GM03348 (cell line): ENCODE measurements around the gene CES2.
"Not testable (repeated sequence)": the region's sequence is repeated elsewhere in the genome, so short reads cannot be mapped to it uniquely, and the experiment has no call there.

Experiments used
- DNase-seq: peaks from one replicate; pipeline ENCODE4 v3.0.0; 2012; ENCODE audit warnings: low spot score

Gene CES2, protein sequence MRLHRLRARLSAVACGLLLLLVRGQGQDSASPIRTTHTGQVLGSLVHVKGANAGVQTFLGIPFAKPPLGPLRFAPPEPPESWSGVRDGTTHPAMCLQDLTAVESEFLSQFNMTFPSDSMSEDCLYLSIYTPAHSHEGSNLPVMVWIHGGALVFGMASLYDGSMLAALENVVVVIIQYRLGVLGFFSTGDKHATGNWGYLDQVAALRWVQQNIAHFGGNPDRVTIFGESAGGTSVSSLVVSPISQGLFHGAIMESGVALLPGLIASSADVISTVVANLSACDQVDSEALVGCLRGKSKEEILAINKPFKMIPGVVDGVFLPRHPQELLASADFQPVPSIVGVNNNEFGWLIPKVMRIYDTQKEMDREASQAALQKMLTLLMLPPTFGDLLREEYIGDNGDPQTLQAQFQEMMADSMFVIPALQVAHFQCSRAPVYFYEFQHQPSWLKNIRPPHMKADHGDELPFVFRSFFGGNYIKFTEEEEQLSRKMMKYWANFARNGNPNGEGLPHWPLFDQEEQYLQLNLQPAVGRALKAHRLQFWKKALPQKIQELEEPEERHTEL

DNA sequence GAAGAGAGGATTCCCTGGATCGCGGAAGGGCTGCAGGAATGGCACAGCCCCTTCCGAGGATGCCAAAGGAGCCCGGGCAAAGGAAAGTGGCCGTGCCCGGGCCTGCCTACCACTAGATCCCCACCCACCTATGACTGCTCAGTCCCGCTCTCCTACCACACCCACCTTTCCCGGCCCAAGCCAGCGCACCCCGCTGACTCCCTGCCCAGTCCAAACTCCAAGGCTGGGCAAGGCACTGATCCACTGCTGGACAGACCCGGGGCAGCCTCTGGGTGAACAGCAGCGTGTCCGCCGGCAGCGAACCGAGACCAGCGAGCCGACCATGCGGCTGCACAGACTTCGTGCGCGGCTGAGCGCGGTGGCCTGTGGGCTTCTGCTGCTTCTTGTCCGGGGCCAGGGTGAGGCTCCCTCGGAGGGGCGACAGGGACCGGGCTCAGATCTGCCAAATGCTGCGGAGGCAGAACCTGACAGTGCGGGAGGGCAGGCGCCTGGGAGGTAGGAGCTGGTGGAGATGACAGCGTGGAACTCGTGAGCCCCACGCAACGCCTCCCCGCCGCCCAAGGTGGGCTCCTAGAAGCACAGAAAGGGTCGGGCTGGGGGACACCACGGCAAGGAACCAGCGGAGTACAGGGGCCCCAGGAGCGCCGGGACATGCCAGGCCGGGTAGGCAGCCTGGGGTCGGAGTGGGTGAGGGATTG is at the start of gene CES2:
CES2 (plus strand) TSS at position 203 of the 698 bp plus-strand sequence; CDS start at position 323, 120 bp downstream.
- DNase-seq: peak; percentile 86

DNA sequence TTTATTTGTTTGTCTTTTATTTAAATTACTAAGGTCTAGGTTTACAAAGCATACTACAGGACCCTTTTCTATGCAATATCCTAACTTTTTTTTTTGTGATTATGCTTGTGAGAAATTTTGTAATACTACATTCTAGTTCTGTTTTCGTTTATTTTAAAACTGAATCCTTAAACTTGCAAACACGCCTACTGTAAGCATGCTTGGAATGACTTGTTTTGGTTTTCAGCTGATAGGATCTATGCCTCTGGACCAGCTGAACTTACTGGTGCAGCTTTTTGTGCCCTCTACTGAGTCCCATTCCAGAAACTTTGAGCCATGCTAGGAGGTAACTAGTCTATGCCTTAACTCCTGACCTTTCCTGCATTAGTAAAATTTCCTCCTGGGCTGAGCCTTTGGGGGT is 49.0 kb upstream of the CES2 start:
- peak; percentile 53 for DNase-seq

DNA sequence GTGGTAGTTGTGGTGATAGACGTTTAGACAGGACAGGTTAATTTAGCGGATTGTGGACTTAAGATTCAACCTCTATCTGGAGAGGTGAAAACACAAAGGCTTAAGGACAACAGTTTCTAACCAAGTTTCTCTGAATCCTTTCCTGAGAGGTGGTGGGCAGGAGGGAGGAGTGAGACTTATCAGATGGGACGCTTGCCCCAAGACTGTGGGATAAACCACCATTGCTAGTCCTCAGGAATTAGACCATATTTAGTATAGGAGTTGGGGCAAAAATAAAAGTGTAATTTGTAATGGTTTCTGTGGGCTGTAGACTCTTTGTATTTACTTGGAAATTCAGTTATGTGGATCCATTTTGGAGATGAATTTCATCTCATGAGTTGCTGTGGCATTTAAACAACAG is 48.4 kb upstream of the CES2 start:
- DNase-seq: no peak

DNA sequence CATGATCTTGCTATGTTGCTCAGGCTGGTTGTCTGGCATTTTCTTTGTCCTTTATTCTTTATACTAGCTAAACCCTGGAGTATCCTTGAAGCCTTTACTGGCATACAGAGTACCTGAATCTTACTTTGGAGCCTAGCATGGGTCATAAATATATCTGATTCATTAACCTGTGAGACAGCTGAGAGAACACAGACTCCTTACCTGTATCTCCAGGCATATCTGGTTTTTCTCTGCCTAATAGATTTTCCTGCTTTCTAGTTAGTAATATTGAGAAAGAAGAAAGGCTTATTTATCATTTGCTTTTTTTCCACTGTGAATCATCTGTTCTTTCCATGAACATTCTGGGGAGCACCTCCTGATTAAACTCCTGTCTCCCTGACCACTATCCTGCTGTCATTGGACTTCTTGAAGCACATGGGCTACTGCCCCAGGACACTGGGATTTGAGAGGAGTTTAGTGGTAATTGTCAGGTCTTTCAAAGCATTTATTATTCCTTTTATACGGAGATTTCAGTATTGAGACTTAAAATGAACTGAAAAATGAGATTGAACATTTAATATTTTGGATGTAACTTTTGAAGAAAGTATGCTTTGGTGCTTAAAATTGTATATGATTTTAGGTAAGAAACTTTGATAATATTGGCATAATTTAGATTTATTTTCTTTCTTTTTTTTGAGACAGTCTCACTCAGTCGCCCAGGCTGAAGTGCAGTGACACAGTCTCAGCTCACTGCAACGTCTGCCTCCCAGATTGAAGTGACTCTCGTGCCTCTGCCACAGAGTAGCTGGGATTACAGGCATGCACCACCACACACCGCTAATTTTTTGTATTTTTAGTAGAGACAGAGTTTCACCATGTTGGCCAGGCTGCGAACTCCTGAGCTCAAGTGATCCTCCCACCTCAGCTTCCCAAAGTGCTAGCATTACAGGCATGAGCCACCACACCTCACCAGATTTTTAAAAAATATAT is 46.4 kb upstream of the CES2 start:
- DNase-seq: no peak

DNA sequence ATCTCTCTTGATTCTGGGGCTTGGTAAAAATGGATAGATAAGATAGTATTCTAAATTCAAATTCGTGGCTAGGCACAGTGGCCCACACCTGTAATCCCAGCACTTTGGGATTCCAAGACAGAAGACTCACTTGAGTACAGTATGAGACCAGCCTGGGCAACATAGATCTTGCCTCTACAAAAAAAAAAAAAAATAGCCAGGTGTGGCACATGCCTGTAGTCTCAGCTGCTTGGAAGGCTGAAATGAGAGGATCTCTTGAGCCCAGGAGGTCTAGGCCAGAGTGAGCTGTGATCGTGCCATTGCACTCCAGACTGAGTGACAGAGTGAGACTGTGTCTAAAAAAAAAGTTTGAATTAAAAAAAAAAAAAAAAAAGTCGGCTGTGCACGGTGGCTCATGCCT is 45.7 kb upstream of the CES2 start:
- DNase-seq: no peak

DNA sequence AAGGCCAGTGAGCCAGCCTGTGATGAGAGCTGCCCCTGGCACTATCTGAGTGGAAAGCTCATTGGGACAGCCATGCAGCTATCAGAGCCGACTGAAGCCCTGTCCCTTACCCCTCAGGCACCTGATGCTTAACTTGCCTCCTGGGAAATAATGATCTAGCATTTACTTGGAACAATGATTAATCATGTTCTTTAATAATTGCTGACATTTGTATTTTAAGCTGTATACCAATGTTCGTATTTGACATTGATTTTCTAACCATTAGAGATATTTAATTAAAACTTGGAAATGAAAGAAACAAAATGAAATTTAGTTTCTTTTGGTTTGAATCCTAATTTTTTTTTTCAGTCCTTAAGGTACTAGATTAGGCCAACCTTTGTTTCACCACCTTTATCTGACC is 44.5 kb upstream of the CES2 start:
- no peak for DNase-seq

DNA sequence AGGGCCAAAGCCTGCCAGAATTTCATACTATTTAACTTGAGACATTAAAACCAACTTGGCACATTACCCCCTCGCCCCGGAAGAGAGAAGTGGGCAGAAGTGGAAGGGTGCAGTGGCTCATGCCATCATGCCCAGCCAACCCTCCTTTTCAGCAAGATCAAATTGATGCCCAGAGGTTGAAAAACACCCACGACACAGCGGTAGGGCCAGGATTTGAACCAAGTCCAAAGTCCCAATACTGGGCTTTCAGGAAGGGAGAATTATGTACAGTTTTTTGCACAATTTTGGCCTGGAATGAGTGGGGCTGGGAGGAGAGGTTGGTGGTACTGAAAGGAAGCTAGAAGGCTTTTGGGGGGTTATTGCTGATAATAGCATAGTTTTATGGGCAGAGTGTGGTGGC is 44.0 kb upstream of the CES2 start:
- DNase-seq: no peak

DNA sequence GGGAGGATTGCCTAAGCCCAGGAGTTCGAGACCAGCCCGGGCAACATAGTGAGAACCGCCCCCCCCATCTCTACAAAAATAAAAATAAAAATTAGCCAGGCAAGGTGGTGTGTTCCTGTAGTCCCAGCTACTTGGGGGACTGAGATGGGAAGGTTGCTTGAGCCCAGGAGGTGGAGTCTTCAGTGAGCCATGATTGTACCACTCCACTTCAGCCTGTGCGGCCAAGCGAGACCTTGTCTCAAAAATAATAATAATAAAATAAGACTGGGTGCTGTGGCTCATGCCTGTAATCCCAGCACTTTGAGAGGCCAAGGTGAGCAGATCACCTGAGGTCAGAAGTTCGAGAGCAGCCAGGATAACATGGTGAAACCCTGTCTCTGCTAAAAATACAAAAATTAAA is 43.5 kb upstream of the CES2 start:
- DNase-seq: no peak

DNA sequence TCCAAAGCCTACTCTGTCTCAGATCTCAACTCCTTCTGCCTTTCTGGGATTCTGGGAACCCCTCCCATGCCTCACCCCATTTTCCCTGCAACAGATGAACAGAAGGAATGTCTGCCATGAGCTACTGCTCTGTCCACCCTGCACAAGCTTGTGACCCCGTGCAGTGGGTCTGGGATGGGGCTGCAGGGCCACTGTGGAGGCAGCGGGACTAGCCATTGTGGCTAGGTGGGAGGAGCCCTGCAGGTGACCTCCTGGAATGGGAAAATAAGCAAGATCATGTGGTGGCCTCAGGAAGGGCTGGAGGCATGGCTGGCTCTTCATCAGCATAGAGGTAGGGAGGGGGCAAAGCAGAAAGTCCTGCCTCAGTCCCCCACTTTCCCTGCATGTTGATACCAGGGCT is 41.3 kb upstream of the CES2 start:
- no peak for DNase-seq

DNA sequence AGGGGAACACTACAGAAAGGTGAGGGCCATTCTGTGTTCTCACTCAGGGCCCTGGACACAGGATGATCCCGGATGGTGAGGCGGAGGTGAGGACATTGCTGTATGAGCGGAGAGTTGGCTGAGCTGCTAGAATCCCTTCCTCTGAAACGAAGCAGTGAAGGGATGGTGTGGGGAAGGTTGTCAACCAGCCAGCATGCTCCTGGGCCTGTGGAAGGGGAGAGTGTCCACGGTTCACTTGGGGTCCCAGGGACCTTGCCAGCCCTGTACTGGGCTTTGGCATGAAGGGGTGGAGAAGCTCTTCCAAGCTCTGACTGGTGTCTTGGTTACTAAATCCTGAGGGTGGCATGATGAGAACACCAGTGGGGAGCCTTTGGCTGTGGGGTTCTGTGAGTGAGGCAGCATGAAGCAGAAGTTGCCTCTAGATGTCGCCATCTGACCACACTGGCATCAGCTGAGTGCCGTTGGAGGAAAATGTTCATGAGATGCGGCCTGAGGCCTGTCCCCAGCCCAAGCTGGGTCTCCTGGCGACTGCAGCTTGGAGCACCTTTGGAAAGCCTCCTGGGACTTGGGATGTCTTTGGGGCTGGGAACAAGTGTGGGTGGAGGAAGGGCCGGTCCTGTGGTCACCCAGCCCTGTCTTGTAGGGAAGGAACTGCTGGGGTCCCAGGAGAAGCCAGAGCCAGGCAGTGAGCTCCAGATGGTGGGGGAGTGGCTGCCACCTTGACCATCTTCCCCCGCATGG is 40.2 kb upstream of the CES2 start:
- DNase-seq: peak; percentile 82

DNA sequence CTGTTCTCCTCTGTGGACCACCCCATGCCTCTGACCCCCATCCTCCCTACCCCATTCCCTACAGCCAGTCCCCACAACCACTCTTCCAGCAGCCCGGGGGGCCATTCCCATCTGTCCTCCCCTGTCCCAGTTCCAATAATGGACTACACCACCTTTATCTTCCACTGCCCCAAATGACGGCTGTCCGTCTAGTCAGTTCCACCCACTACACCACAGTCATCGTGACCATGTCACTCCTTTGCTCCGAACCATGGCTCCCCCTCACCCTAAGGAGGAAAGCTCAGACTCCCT is 39.7 kb upstream of the CES2 start:
- DNase-seq: no peak

DNA sequence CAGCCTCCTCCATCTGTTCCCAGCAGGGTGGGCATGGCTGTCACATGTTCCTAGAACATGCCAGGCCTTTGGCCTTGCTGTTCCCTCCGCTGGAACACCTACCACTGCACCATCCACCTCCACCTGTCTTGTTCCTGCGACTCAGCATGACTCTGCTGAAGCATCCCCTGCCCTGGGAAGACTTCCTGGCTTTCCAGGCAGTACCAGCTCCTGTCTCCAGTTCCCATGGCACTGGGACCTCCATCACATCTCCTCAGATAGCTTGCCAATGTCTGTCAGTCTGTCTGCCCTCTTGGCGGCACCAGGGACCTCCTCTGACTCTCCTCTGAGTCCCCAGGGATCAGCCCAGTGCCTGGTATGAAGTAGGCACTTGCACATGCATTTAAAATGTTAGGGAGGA is 39.3 kb upstream of the CES2 start:
- no peak for DNase-seq

DNA sequence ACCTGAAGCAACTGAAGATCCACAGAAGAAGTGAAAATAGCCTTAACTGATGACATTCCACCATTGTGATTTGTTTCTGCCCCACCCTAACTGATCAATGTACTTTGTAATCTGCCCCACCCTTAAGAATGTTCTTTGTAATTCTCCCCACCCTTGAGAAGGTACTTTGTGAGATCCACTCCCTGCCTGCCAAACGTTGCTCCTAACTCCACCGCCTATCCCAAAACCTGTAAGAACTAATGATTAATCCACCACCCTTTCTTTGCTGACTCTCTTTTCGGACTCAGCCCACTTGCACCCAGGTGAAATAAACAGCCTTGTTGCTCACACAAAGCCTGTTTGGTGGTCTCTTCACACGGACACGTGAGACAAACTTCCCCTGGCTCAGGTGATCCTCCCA is 38.6 kb upstream of the CES2 start:
- DNase-seq: not testable (repeated sequence)

DNA sequence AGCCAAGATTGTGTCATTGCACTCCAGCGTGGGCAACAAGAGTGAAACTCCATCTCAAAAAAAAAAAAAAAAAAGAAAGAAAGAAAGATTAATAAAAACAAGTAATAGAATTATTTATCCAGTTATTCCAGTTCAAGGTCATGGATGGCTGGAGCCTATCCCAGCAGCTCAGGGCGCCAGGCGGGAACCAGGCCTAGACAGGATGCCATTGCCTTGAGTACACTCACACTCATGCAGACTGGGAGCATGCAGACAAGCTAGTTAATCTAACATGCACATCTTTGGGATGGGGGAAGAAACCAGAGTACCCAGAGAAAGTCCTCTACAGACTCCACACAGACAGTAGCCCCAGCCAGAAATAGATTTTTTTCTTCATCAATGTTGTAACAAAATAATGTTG is 37.1 kb upstream of the CES2 start:
- peak; percentile 69 for DNase-seq

DNA sequence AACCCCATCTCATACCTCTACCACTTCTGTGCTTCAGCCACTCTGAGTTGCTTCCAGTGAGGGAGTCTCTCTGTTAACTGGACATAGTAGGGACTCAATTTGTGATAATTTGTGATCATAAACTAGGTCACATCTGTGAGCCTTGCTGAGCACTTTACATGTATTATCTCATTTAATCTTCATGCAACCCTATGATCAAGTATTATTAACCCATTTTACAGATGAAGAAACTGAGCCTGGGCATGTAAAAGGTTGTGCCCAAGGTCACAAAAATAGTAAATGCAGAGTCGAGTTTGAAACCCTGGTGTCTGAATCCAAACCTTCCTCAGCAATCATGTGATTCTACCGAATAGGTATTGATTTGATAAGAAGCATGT is 36.4 kb upstream of the CES2 start:
- DNase-seq: no peak

DNA sequence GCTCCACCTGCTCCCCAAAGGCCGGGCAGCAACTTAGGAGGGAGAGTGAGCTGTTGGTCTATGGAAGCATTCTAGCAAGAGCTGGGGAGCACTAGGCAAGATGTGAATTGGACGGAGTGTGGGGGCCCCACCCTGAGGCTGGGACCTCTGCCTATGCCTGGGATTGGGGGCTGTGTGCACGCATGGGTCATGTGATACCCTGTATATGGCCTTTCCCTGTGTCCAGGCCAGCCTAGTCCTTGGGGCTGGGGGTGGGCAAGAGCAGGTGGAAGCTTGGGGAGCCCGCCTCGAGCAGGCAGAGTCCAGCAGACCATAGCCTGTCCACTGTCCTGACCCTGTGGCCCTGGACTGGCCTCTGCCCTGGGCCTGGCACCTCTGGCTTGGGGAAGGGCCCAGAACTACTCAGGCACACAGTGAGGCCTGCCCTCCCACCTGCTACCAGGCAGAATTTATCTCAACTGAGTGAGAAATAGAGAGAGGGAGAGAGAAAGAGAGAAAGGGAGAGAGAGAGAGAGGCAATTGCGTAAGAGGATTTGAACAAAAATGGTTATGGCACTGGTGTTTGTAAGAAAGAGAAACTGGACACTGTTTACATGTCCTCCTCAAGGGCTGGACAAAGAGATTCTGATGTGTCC is 35.9 kb upstream of the CES2 start:
- peak; percentile 44 for DNase-seq

DNA sequence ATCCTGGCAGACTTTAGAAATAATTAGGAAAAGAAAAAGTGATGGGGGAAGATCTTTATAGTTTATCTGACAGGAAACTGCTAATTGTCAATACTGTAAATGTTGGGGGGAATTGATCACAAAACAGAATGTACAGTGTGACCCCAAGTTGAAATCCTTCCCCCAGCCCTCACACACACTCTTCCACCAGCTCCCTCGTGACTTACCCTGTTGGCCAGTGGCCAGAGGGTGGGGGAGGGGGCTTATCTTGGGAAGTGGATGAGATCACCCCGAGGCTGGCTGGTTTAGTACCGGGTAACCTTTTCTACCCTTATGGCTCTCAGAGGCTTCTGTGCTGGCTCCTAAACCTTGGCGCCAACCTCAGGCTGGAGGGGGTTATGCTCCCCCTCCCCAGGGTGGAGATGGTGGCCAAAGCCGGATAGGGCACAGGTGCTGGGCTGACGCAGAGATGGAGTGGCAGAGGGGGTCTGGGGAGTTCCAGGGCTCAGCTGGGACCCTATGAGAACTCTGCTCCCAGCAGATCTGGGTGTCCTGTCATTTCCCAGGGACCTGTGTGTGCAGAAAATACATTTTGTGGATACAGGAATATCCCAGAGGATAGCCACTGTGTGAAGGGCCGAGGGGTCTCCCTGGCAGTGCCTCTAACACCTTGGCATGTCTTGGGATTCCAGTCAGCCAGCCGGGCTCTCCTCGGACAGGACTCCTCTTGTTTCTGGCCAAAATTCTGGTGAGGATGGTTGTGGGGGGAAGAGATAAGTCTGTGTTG is 35.2 kb upstream of the CES2 start:
- DNase-seq: peak; percentile 65

DNA sequence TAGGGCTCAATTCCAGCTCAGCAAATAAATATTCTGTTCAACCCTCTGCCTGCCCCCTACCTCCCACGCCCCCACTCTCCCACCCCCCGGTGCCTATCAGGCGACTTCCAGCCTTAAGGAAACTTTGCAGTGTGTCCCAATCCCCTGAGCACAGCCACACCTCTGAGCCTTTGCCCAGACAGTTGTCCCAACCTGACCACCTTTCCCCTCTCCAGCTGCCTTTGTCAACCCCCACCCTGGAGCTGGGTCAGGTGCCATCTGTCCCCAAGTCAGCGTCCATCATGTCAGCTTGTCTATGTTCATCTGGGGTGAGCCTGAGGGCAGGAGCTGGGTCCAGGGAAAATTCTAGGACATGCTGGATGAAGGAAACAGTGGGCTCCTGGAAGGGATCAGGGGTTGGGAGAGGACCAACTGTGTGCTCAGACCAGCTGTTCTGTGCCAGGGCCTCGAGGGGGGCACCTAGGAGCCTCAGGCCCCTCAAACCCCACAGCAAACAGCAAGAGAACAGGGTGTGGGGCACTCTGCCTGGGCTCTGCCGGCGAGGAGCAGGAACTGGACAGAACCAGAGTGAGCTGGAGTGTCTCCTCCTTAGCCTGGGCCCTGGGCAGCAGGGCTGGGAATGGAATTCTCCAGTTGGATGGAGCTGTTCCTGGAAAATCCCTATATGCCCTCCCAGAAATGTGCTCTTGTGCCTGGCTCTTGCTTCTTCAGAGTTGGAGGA is 34.4 kb upstream of the CES2 start:
- DNase-seq: peak; percentile 42

DNA sequence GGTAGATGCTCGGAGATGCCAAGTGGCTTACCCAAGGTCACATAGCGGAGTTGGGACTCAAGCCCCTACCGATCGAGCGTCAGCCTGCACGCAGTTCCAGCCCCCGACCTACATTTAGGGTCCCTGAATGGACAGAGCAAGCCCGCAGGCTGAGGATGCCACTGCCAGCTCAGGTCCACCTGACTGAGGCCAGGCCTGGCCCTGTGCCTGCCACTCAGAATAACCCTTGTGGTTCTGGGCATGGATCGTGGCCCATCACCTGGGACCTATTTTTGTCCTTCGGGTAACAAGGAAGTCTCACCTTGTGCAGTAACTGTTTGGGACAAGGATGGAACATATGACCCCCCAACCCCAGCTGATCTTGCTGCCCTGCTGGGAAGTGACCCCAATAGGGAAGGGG is 33.7 kb upstream of the CES2 start:
- no peak for DNase-seq
